ENCODE data around the gene MTNR1B. TPM values are rescaled to one million over a fixed set of nuclear protein-coding genes. Genes with fewer than 3 reads are reported as not detected.

The MTNR1B gene
- total and polyA plus RNA-seq, 8 donors = not detected

DNA sequence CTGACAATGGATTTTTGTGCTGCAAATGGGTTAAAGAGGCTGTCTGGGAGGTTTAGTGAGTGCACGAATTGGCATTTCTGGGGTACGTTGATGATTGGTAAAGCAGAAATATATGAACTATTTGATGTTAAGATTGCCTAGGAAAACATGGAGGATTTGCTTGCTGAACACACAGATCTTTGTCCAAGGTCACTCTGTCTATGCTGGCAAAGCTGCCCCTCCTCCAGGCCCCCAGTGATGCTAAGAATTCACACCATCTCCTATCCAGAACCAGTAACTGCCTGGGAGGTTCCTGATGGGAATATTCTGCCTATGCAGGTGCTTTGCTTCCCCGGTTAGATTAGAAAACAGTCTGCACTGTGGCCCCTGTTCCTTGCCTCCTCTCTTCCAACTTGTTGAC lies 5.8 kb downstream of the MTNR1B start:
- H3K9me3 ChIP-seq = no peaks in the 10 kb centered on the region
- peaks cover 6 to 13% of the 10 kb centered on the region in 2 donors for H3K27me3 ChIP-seq
- no peak overlapping the region for H3K4me3 ChIP-seq
- TF ChIP-seq, protein P1, sequence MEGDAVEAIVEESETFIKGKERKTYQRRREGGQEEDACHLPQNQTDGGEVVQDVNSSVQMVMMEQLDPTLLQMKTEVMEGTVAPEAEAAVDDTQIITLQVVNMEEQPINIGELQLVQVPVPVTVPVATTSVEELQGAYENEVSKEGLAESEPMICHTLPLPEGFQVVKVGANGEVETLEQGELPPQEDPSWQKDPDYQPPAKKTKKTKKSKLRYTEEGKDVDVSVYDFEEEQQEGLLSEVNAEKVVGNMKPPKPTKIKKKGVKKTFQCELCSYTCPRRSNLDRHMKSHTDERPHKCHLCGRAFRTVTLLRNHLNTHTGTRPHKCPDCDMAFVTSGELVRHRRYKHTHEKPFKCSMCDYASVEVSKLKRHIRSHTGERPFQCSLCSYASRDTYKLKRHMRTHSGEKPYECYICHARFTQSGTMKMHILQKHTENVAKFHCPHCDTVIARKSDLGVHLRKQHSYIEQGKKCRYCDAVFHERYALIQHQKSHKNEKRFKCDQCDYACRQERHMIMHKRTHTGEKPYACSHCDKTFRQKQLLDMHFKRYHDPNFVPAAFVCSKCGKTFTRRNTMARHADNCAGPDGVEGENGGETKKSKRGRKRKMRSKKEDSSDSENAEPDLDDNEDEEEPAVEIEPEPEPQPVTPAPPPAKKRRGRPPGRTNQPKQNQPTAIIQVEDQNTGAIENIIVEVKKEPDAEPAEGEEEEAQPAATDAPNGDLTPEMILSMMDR (IDR thresholded peaks at IDR 0.05) = no peak
- intact Hi-C loops (cut with DNase I) = no loop called here
- H3K4me1 ChIP-seq = no peaks in the 10 kb centered on the region
- H3K36me3 ChIP-seq = no peaks in the 10 kb centered on the region
- no peak overlapping the region for H3K27ac ChIP-seq
- DNase-seq (no peak), ATAC-seq (no peak)

DNA sequence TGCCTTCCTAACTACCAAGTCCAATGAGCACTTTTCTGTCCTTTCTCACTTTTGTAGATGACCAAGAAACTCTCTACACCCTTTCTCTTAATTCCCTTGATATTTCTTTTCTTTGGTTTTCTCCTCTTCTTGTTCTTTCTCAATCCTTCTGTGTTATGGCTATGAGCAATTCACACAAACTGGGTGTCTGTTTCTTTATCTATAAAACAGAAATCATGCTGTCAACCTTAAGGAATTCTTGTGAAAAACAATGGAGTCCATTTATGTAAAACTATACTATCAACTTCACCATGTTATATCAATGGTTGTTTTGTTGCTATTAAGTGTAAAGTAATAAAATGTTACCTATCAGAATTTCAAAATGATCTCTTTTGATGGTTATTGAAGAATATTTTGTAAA lies 7.2 kb downstream of the MTNR1B start:
- ATAC-seq (no peak), DNase-seq (no peak)
- Histone ChIP-seq H3K36me3 (no peaks in the 10 kb centered on the region), H3K4me1 (no peaks in the 10 kb centered on the region), H3K4me3 (no peak overlapping the region), H3K27ac (no peak overlapping the region), H3K9me3 (no peaks in the 10 kb centered on the region), H3K27me3 (no peaks in the 10 kb centered on the region)
- TF ChIP-seq, protein P1 (IDR thresholded peaks at IDR 0.05) = no peak
- intact Hi-C loops (cut with DNase I) = no loop called here

DNA sequence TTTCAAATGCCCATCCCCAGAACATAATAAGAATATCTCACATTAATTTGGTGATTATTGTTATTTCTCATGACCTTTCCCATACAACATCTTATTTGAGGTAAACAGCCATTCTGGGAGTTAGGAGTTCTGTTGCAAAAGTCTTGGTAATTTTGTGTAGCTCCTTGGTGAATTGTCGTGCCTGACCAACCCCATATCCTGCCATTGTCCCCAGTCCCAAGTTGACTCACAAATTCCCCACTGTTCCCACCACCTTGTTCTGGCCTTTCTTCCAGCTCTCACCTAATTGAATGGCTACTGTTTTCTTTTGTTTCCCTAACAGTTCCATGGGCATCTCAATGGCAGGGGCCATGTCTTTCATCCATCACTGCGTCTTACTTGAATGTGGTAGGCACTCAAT lies 8.0 kb downstream of the MTNR1B start:
- no peak for DNase-seq
- intact Hi-C loops (cut with DNase I) = no loop called here
- no peak for ATAC-seq
- Histone ChIP-seq H3K27ac (no peak overlapping the region), H3K4me1 (no peaks in the 10 kb centered on the region), H3K27me3 (no peaks in the 10 kb centered on the region), H3K4me3 (no peak overlapping the region), H3K36me3 (no peaks in the 10 kb centered on the region), H3K9me3 (no peaks in the 10 kb centered on the region)
- TF ChIP-seq, protein P1 (IDR thresholded peaks at IDR 0.05) = no peak

DNA sequence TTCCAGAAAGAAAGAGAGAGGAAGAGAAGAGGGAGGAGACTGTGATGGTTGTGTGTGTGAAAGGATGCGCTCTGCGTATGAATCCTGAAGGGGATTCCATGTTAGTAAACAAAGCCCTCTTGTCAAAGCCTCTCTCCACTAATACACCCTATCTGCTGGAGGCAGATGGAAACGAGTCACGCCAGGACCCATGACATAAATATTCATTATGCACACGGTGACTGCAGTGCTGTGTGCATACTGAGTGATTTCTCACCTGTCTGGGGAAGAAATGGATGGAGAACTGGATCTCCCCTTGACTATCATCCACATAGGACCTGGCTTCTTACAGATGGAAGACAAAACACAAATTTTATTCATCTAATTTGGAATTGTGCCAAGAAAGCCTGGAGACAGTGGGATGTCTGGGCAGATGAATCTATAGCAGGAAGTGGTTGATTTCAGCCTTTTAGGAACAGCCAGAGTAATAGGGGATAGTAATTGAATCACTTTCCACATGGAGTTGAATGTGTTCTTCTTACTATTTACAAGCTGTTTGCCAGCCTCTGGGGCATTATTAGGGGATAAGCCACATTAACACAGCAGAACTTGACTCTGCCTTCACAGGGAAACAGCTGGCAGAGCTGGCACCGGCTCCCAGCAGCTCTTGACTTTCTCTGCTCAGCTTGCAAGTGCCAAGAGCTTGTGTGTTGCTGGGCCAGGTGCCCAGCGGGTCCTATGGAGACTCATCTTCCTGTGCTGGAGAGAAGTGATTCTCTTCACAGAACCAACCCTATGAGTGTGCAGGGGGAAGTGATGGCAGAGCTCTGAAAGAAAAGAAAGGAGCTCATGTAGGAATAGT lies 9.0 kb downstream of the MTNR1B start:
- H3K4me1 ChIP-seq = no peaks in the 10 kb centered on the region
- H3K9me3 ChIP-seq = no peaks in the 10 kb centered on the region
- no peak overlapping the region for H3K27ac ChIP-seq
- intact Hi-C loops (cut with DNase I) = no loop called here
- DNase-seq (no peak), ATAC-seq (no peak)
- no peaks in the 10 kb centered on the region for H3K36me3 ChIP-seq
- no peaks in the 10 kb centered on the region for H3K27me3 ChIP-seq
- no peak overlapping the region for H3K4me3 ChIP-seq
- TF ChIP-seq, protein P1 (IDR thresholded peaks at IDR 0.05) = no peak

GRCh38 chr11:92979176-92979575 lies 9.7 kb downstream of the MTNR1B start:
- intact Hi-C loops (cut with DNase I) = no loop called here
- H3K4me3 ChIP-seq = no peak overlapping the region
- no peak for DNase-seq
- no peak for ATAC-seq
- H3K9me3 ChIP-seq = no peaks in the 10 kb centered on the region
- H3K36me3 ChIP-seq = no peaks in the 10 kb centered on the region
- H3K27me3 ChIP-seq = no peaks in the 10 kb centered on the region
- H3K27ac ChIP-seq = no peak overlapping the region
- TF ChIP-seq, protein P1 (IDR thresholded peaks at IDR 0.05) = no peak
- H3K4me1 ChIP-seq = no peaks in the 10 kb centered on the region

Measured in left lung (tissue), 10 donors.